ENCODE measurements around the gene CEBPA. TPM values are rescaled to one million over a fixed set of nuclear protein-coding genes. Genes with fewer than 3 reads are reported as not detected.

CEBPA gene
- total RNA-seq, 1 donor from 2014 or later, result 0.07 TPM

GRCh38 chr19:33274663-33275558, 27.4 kb downstream of the CEBPA start:
- intact Hi-C loops (cut with micrococcal nuclease), result no loop called here

- intact Hi-C loops (cut with micrococcal nuclease), result no loop called here
Observed at GRCh38 chr19:33273881-33274662, 28.3 kb downstream of the CEBPA start.

- intact Hi-C loops (cut with micrococcal nuclease), result no loop called here
Observed at GRCh38 chr19:33273065-33273736, 29.1 kb downstream of the CEBPA start.

GRCh38 chr19:33271246-33272021, 30.9 kb downstream of the CEBPA start:
- intact Hi-C loops (cut with micrococcal nuclease), result no loop called here

GRCh38 chr19:33270769-33271168, 31.6 kb downstream of the CEBPA start:
- intact Hi-C loops (cut with micrococcal nuclease), result no loop called here

GRCh38 chr19:33269016-33269415, 33.3 kb downstream of the CEBPA start:
- intact Hi-C loops (cut with micrococcal nuclease), result no loop called here

- intact Hi-C loops (cut with micrococcal nuclease), result no loop called here
Observed at GRCh38 chr19:33268162-33268991, 34.0 kb downstream of the CEBPA start.

GRCh38 chr19:33267706-33268105, 34.6 kb downstream of the CEBPA start:
- intact Hi-C loops (cut with micrococcal nuclease), result no loop called here

- intact Hi-C loops (cut with micrococcal nuclease), result no loop called here
Observed at GRCh38 chr19:33266974-33267484, 35.3 kb downstream of the CEBPA start.

GRCh38 chr19:33264881-33265445, 37.4 kb downstream of the CEBPA start:
- intact Hi-C loops (cut with micrococcal nuclease), result no loop called here

GRCh38 chr19:33263325-33264023, 38.9 kb downstream of the CEBPA start:
- intact Hi-C loops (cut with micrococcal nuclease), result no loop called here

GRCh38 chr19:33261511-33262189, 40.7 kb downstream of the CEBPA start:
- intact Hi-C loops (cut with micrococcal nuclease), result no loop called here

GRCh38 chr19:33260628-33261418, 41.5 kb downstream of the CEBPA start:
- intact Hi-C loops (cut with micrococcal nuclease), result no loop called here

- intact Hi-C loops (cut with micrococcal nuclease), result no loop called here
Observed at GRCh38 chr19:33259539-33259938, 42.8 kb downstream of the CEBPA start.

GRCh38 chr19:33257828-33258227, 44.5 kb downstream of the CEBPA start:
- intact Hi-C loops (cut with micrococcal nuclease), result no loop called here

- intact Hi-C loops (cut with micrococcal nuclease), result no loop called here
Observed at GRCh38 chr19:33256261-33256660, 46.1 kb downstream of the CEBPA start.

GRCh38 chr19:33255781-33256180, 46.6 kb downstream of the CEBPA start:
- intact Hi-C loops (cut with micrococcal nuclease), result no loop called here
